Measurements from ENCODE around the gene EIF4G3. TPM values are rescaled to one million over a fixed set of nuclear protein-coding genes. Genes with fewer than 3 reads are reported as not detected.

EIF4G3 gene
- total RNA-seq, 4 donors from 2014 or later: 42.1 to 63.2 (median 43.5) TPM

DNA sequence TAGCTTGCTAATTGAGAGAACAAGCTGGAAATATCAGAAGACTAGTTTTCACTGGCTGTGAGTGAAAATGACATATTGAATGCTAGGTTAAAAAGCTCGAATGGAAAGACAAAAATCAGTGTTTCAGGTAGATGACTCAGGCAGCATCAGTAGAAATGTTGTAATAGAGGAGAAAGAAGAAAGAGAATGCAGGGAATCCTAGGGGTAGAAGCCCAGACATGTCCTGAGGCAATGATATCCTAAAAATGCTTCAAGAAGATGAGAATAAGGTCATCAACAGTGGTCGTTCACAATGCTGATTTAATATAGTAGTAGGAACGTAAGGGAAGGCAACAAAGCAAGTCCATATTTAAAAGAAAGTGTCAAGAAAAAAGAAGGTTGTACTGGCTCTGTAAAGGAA lies 292.9 kb downstream of the EIF4G3 start:
- DNase-seq (no peak), ATAC-seq (no peak)
- Histone ChIP-seq H3K9me3 (no peaks in the 10 kb centered on the region), H3K27me3 (no peaks in the 10 kb centered on the region), H3K4me1 (no peaks in the 10 kb centered on the region), H3K27ac (no peak overlapping the region), H3K4me3 (no peak overlapping the region), H3K36me3 (peaks cover 0 to 16% of the 10 kb centered on the region in 2 donors)
- TF ChIP-seq, protein P1, sequence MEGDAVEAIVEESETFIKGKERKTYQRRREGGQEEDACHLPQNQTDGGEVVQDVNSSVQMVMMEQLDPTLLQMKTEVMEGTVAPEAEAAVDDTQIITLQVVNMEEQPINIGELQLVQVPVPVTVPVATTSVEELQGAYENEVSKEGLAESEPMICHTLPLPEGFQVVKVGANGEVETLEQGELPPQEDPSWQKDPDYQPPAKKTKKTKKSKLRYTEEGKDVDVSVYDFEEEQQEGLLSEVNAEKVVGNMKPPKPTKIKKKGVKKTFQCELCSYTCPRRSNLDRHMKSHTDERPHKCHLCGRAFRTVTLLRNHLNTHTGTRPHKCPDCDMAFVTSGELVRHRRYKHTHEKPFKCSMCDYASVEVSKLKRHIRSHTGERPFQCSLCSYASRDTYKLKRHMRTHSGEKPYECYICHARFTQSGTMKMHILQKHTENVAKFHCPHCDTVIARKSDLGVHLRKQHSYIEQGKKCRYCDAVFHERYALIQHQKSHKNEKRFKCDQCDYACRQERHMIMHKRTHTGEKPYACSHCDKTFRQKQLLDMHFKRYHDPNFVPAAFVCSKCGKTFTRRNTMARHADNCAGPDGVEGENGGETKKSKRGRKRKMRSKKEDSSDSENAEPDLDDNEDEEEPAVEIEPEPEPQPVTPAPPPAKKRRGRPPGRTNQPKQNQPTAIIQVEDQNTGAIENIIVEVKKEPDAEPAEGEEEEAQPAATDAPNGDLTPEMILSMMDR (IDR thresholded peaks at IDR 0.05 in 4 of 5, conservative IDR thresholded peaks at IDR 0.05 in 1 of 5): no peak
- TF ChIP-seq POLR2A (IDR thresholded peaks at IDR 0.05): no peak
- in situ Hi-C loops (cut with MboI; ENCODE audit: low sequenced_read_pairs in 4 of 4): no loop called here
- intact Hi-C loops (cut with DNase I; ENCODE audit: low total_unique reads): no loop called here

DNA sequence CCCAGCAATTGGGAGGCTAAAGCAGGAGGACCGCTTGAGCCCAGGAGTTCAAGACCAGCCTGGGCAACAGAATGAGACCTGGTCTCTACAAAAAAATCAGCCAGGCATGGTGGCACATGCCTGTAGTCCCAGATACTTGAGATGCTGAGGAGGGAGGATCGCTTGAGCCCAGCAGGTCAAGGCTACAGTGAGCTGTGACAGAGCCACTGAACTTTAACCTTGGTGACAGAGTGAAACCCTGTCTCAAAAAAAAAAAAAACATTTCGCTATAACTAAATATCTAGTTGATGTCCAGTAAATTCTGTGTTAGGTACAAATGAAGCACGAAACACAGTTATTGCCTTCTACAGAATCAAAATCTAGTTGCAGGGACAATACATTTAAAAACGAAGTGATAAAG lies 293.9 kb downstream of the EIF4G3 start:
- Histone ChIP-seq H3K36me3 (peaks cover 0 to 21% of the 10 kb centered on the region in 2 donors), H3K4me1 (no peaks in the 10 kb centered on the region), H3K4me3 (no peak overlapping the region), H3K27ac (no peak overlapping the region), H3K27me3 (no peaks in the 10 kb centered on the region), H3K9me3 (no peaks in the 10 kb centered on the region)
- TF ChIP-seq, protein P1 (IDR thresholded peaks at IDR 0.05 in 4 of 5, conservative IDR thresholded peaks at IDR 0.05 in 1 of 5): no peak
- no peak for TF ChIP-seq POLR2A (IDR thresholded peaks at IDR 0.05)
- ATAC-seq: no peak
- intact Hi-C loops (cut with DNase I; ENCODE audit: low total_unique reads) (no loop called here), in situ Hi-C loops (cut with MboI; ENCODE audit: low sequenced_read_pairs in 4 of 4) (no loop called here)
- DNase-seq: no peak

DNA sequence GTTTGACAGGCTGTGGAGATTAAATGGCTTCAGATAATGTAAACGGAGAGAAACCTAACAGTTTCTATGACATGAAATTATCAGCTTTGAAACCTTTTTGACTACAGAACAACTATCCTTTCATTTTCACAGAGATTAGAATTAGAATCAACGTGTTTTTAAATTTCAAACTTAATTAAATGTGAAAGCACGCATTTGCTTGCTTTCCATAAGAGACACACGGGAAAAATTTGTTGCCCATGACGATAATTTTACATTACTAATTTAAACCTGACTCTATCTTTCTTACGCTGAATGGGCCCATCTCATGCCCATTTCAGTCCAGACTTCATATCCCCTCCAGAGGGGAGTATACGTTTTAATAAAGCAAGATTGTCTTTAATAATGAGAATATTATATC lies 297.9 kb downstream of the EIF4G3 start:
- no peak for ATAC-seq
- intact Hi-C loops (cut with DNase I; ENCODE audit: low total_unique reads) (no loop called here), in situ Hi-C loops (cut with MboI; ENCODE audit: low sequenced_read_pairs in 4 of 4) (no loop called here)
- TF ChIP-seq, protein P1 (IDR thresholded peaks at IDR 0.05 in 4 of 5, conservative IDR thresholded peaks at IDR 0.05 in 1 of 5): no peak
- no peak for TF ChIP-seq POLR2A (IDR thresholded peaks at IDR 0.05)
- Histone ChIP-seq H3K27me3 (no peaks in the 10 kb centered on the region), H3K36me3 (peaks cover 0 to 30% of the 10 kb centered on the region in 2 donors), H3K4me3 (no peak overlapping the region), H3K4me1 (no peaks in the 10 kb centered on the region), H3K27ac (no peak overlapping the region), H3K9me3 (no peaks in the 10 kb centered on the region)
- DNase-seq: no peak

DNA sequence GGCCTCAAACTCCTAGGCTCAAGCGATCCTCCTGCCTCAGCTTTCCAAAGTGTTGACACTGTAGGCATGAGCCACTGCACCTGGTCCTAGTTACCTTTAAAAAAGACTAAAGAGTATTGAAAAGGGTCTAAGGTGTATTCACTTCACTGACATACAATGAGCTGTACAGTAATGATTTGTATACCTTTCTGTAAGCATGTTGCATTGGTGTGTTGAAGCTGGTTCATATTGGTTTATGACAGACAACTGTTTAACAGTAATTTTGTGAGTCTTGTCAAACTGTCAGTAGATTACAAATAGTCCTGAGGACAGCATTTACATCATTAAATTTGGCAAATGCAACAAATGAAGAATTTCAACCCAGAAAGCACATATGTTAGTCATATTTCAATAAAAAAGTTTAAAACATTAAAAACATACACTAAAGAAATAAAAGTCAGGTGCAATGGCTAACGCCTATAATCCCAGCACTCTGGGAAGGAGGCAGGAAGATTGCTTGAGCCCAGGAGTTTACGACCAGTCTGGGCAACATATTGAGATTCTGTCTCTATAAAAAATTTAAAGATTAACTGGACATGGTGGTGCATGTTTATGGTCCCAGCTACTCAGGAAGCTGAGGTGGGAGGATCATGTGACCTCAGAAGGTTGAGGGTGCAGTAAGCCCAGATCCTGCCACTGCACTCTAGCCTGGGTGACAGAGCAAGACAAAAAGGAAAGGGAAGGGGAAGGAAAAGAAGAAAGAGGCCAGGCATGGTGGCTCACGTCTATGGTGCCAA lies 301.3 kb downstream of the EIF4G3 start:
- Histone ChIP-seq H3K4me3 (no peak overlapping the region), H3K27me3 (no peaks in the 10 kb centered on the region), H3K9me3 (no peaks in the 10 kb centered on the region), H3K4me1 (no peaks in the 10 kb centered on the region), H3K27ac (no peak overlapping the region), H3K36me3 (peaks cover 0 to 30% of the 10 kb centered on the region in 2 donors)
- DNase-seq: no peak
- intact Hi-C loops (cut with DNase I; ENCODE audit: low total_unique reads): no loop called here
- in situ Hi-C loops (cut with MboI; ENCODE audit: low sequenced_read_pairs in 4 of 4): no loop called here
- no peak for TF ChIP-seq POLR2A (IDR thresholded peaks at IDR 0.05)
- TF ChIP-seq, protein P1 (IDR thresholded peaks at IDR 0.05 in 4 of 5, conservative IDR thresholded peaks at IDR 0.05 in 1 of 5): no peak
- ATAC-seq: no peak

Measured in gastrocnemius medialis (tissue), 4 donors.